Activated CD4-positive, alpha-beta T cell treated with anti-CD3 and anti-CD28 coated beads for 24 hours (primary cell): ENCODE measurements around the gene AKNA.

ENCODE experiments used
- DNase-seq, 2 donors: peaks; one replicate each; pipeline ENCODE4 v3.0.0-alpha.2; 2020; ENCODE audit warnings: low read depth in 2 of 2

Gene AKNA

GRCh38 chr9:114397219-114397847, 9.6 kb upstream of the AKNA start:
- DNase-seq, result no peak

- DNase-seq, result no peak
These were observed 8.9 kb upstream of the AKNA start for GRCh38 chr9:114396558-114397218.

- no peak for DNase-seq
These were observed 8.0 kb upstream of the AKNA start for GRCh38 chr9:114395768-114396167.

- DNase-seq, result no peak
These were observed 7.5 kb upstream of the AKNA start for GRCh38 chr9:114395334-114395617.

- no peak for DNase-seq
These were observed 6.9 kb upstream of the AKNA start for GRCh38 chr9:114394523-114395333.

GRCh38 chr9:114392749-114393112, 4.9 kb upstream of the AKNA start:
- no peak for DNase-seq

- DNase-seq, result no peak
These were observed 3.2 kb upstream of the AKNA start for GRCh38 chr9:114390952-114391351.

GRCh38 chr9:114389612-114390368, 2.0 kb upstream of the AKNA start:
- DNase-seq, result no peak

- DNase-seq, result no peak
These were observed 1.1 kb upstream of the AKNA start for GRCh38 chr9:114388764-114389375.

GRCh38 chr9:114388357-114388682, 538 bp upstream of the AKNA start:
- no peak for DNase-seq

GRCh38 chr9:114386886-114387679, 699 bp downstream of the AKNA start:
- no peak for DNase-seq

GRCh38 chr9:114386361-114386885, 1.4 kb downstream of the AKNA start:
- DNase-seq, result no peak

GRCh38 chr9:114385397-114386181, 2.2 kb downstream of the AKNA start:
- DNase-seq, result peak; percentile 67 to 78

GRCh38 chr9:114384836-114385396, 2.9 kb downstream of the AKNA start:
- no peak for DNase-seq

- DNase-seq, result no peak
These were observed 3.4 kb downstream of the AKNA start for GRCh38 chr9:114384341-114384740.

- DNase-seq, result no peak
These were observed 4.1 kb downstream of the AKNA start for GRCh38 chr9:114383521-114384231.

GRCh38 chr9:114382699-114383520, 4.9 kb downstream of the AKNA start:
- DNase-seq, result peak; percentile 52 to 71

GRCh38 chr9:114378883-114379282, 8.9 kb downstream of the AKNA start:
- no peak for DNase-seq
